Body of pancreas (tissue), 4 donors: ENCODE results near the gene DZIP1L. TPM values are rescaled to one million over a fixed set of nuclear protein-coding genes. Genes with fewer than 3 reads are reported as not detected.

Source experiments
- ATAC-seq: fragments of 150-250 bp; one replicate; pipeline ENCODE4 v1.9.1; 2016
- DNase-seq, 4 donors: peaks; one replicate each; pipeline ENCODE4 v3.0.0-alpha.2; 2019
- H3K27ac ChIP-seq, 4 donors: fragments of 200-600 bp; sonication (generic); 1 replicate in 3 of 4; 2 replicates in 1 of 4; pipeline versions ENCODE4 v1.5.1 to v1.6.1; 2016 to 2019; ENCODE audit warnings: mild to moderate bottlenecking in 1 of 4, mixed read lengths in 1 of 4, moderate library complexity in 1 of 4
- H3K27me3 ChIP-seq, 2 donors: fragments of 200-600 bp; sonication (generic); one replicate each; pipeline ENCODE4 v1.6.0; 2016; ENCODE audit warnings: mild to moderate bottlenecking in 1 of 2
- H3K36me3 ChIP-seq, 2 donors: fragments of 200-600 bp; sonication (generic); replicated peaks in 1 of 2; 2 replicates each; pipeline ENCODE4 v1.5.1; 2016; ENCODE audit warnings: low read depth in 2 of 2; ENCODE audit not compliant: insufficient read depth in 1 of 2
- H3K4me1 ChIP-seq: fragments of 200-600 bp; sonication (generic); one replicate; pipeline ENCODE4 v1.6.0; 2016
- H3K4me3 ChIP-seq, 2 donors: fragments of 200-600 bp; sonication (generic); 1 replicate in 1 of 2; 2 replicates in 1 of 2; pipeline ENCODE4 v1.5.1; 2016 to 2019
- H3K9me3 ChIP-seq, 3 donors: fragments of 200-600 bp; sonication (generic); 1 replicate in 2 of 3; 2 replicates in 1 of 3; pipeline ENCODE4 v1.5.1; 2016
- POLR2A ChIP-seq, 3 donors: fragments of 450-650 bp; IDR thresholded peaks; one replicate each; pipeline ENCODE4 v1.6.1; 2016; ENCODE audit warnings: antibody characterized with exemption in 3 of 3, mild to moderate bottlenecking in 2 of 3
- WGBS, 2 donors: methylation state at CpG; one replicate each; pipeline ENCODE4 v1.1.5; 2017; 5-methylcytosine and 5-hydroxymethylcytosine counted together
- intact Hi-C: fragments of 100-400 bp; cut with DNase I; formaldehyde crosslinking; loops from one replicate; pipeline ENCODE4 v1.15.1; 2023
- total RNA-seq, 2 donors: library from RNA; depleted of rRNA; stranded (reverse); fragments of >200 nt; gene quantifications; one replicate each; pipeline ENCODE4 v1.1.0, GENCODE V29; 2016
- TF ChIP-seq, protein P1 (sequence below), 7 experiments: fragments of 450-650 bp in 4 of 7; fragments of 200-600 bp in 3 of 7; sonication (generic) in 3 of 7; IDR thresholded peaks; one replicate each; pipeline ENCODE4 v1.5.1; 2016 to 2019; ENCODE audit warnings: antibody characterized with exemption in 7 of 7

DZIP1L gene
- total RNA-seq, 2 donors from 2014 or later, result 33.7 to 70.2 TPM

DNA sequence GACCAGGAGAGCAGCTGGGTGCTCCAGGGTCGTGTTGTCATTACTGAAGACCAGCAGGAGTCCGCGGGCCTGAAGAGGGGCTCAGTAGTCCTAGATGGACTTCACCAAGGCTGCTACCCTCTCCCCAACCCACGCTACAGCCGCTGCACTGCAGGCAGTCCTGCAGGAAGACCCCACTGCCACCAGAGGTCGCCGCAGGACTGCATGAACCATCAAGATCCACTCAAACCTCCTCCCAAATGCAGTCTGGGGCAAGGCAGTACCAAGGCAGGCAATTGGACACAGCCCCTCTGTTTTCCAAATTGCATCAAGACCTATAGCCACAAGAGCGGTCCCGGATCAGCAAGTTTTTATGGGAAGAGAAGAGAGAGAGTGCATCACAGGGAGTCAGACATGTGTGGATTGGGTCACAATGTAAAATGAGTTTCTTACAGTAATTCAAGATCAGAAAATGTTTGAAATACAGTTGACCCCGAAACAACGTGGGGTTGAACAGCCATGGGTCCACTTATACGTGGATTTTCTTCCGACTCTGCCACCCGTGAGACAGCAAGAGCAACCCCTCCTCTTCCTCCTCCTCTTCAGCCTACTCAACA lies 46.7 kb downstream of the DZIP1L start:
- H3K9me3 ChIP-seq, result no peaks in the 10 kb centered on the region
- no peak overlapping the region for H3K4me3 ChIP-seq
- TF ChIP-seq, protein P1, sequence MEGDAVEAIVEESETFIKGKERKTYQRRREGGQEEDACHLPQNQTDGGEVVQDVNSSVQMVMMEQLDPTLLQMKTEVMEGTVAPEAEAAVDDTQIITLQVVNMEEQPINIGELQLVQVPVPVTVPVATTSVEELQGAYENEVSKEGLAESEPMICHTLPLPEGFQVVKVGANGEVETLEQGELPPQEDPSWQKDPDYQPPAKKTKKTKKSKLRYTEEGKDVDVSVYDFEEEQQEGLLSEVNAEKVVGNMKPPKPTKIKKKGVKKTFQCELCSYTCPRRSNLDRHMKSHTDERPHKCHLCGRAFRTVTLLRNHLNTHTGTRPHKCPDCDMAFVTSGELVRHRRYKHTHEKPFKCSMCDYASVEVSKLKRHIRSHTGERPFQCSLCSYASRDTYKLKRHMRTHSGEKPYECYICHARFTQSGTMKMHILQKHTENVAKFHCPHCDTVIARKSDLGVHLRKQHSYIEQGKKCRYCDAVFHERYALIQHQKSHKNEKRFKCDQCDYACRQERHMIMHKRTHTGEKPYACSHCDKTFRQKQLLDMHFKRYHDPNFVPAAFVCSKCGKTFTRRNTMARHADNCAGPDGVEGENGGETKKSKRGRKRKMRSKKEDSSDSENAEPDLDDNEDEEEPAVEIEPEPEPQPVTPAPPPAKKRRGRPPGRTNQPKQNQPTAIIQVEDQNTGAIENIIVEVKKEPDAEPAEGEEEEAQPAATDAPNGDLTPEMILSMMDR (IDR thresholded peaks at IDR 0.05), result peak; percentile 93 to 99 (median 96)
- no peak for TF ChIP-seq POLR2A (IDR thresholded peaks at IDR 0.05)
- H3K4me1 ChIP-seq, result no peaks in the 10 kb centered on the region
- peak; percentile 77 to 81 (median 79) for DNase-seq
- no peak overlapping the region for H3K27ac ChIP-seq
- no peaks in the 10 kb centered on the region for H3K27me3 ChIP-seq
- WGBS, 2 donors, result 14 to 23% methylated on average over 10 to 14 of the region's 14 CpGs
- peak; percentile 83 for ATAC-seq
- intact Hi-C loops, result no loop called here
- H3K36me3 ChIP-seq, result no peaks in the 10 kb centered on the region

- 47 to 53% methylated on average over 3 to 7 of the region's 8 CpGs for WGBS, 2 donors
These were observed 47.4 kb downstream of the DZIP1L start for GRCh38 chr3:138068046-138068445.

GRCh38 chr3:138066972-138067371 lies 48.4 kb downstream of the DZIP1L start:
- Histone ChIP-seq H3K4me1 (no peaks in the 10 kb centered on the region), H3K27me3 (no peaks in the 10 kb centered on the region), H3K9me3 (no peaks in the 10 kb centered on the region), H3K4me3 (no peak overlapping the region), H3K27ac (no peak overlapping the region), H3K36me3 (no peaks in the 10 kb centered on the region)
- ATAC-seq (no peak), DNase-seq (no peak)
- no peak for TF ChIP-seq POLR2A (IDR thresholded peaks at IDR 0.05)
- TF ChIP-seq, protein P1 (IDR thresholded peaks at IDR 0.05), result no peak
- WGBS, 2 donors, result 89 to 95% methylated on average over 3 of the region's 3 CpGs
- intact Hi-C loops, result no loop called here

More at GRCh38 chr3:138068046-138068445, 47.4 kb downstream of the DZIP1L start:
- Histone ChIP-seq H3K9me3 (no peaks in the 10 kb centered on the region), H3K27ac (no peak overlapping the region), H3K4me3 (no peak overlapping the region), H3K36me3 (no peaks in the 10 kb centered on the region), H3K27me3 (no peaks in the 10 kb centered on the region), H3K4me1 (no peaks in the 10 kb centered on the region)
- intact Hi-C loops, result no loop called here
- ATAC-seq (no peak), DNase-seq (no peak)
- no peak for TF ChIP-seq POLR2A (IDR thresholded peaks at IDR 0.05)
- TF ChIP-seq, protein P1 (IDR thresholded peaks at IDR 0.05), result no peak

GRCh38 chr3:138066383-138066782 lies 49.0 kb downstream of the DZIP1L start:
- H3K4me3 ChIP-seq, result no peak overlapping the region
- no peaks in the 10 kb centered on the region for H3K4me1 ChIP-seq
- no peaks in the 10 kb centered on the region for H3K9me3 ChIP-seq
- intact Hi-C loops, result no loop called here
- no peak for DNase-seq
- no peaks in the 10 kb centered on the region for H3K36me3 ChIP-seq
- no peak overlapping the region for H3K27ac ChIP-seq
- TF ChIP-seq, protein P1 (IDR thresholded peaks at IDR 0.05), result no peak
- no peak for TF ChIP-seq POLR2A (IDR thresholded peaks at IDR 0.05)
- H3K27me3 ChIP-seq, result no peaks in the 10 kb centered on the region
- 76 to 78% methylated on average over 8 of the region's 8 CpGs for whole genome bisulfite sequencing, 2 donors
- no peak for ATAC-seq

DNA sequence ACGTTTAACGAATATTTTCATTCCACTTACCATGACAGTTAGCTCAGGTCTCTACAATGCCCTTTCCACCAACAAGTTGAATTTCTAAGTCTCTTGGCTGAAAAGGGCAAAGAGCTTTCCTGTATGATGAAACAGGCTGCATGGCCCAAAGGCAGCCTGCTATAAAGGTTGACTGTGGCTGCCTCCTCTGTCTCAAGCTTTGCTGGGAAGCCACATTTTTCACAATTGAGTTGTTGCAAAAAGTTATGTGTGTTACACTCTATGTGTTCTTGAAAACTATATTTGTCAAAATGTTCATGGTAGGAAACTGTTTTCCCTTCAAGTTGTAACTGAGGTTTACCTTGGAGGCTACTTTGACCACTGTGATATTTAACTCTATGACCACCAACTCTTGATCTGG lies 49.5 kb downstream of the DZIP1L start:
- Histone ChIP-seq H3K4me3 (no peak overlapping the region), H3K27me3 (no peaks in the 10 kb centered on the region), H3K9me3 (no peaks in the 10 kb centered on the region), H3K36me3 (no peaks in the 10 kb centered on the region), H3K4me1 (no peaks in the 10 kb centered on the region), H3K27ac (no peak overlapping the region)
- no peak for ATAC-seq
- intact Hi-C loops, result no loop called here
- TF ChIP-seq, protein P1 (IDR thresholded peaks at IDR 0.05), result no peak
- TF ChIP-seq POLR2A (IDR thresholded peaks at IDR 0.05), result no peak
- no peak for DNase-seq
- WGBS, 2 donors, result 83 to 95% methylated on average over 2 of the region's 2 CpGs
